Effector CD8-positive, alpha-beta T cell (primary cell): ENCODE results near the gene MRGPRF.

Experiments
- DNase-seq: peaks from one replicate; lab custom pipeline; 2025; lab: John Stamatoyannopoulos, UW

The MRGPRF gene

DNA sequence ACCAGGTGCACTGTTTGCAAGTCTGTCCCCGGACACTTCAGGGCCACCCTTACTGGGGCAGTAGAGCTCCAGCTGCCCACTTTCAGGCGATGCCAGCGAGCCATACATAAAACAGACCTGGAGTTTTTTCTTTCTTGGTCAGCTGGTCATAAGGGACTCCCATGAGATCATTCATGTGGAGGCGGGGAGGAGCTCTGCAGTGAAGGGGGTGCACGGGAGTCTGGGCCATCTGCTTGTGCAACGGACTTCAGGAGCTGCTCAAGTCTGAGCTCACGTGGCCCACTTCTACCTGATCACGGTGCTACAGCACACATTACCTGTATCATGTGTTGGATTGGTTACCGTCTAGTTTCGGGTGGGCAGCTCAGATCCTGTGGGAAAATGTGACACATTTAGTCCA is 9.2 kb upstream of the MRGPRF start:
- no peak for DNase-seq

GRCh38 chr11:69018924-69019323 is 5.9 kb upstream of the MRGPRF start:
- no peak for DNase-seq

DNA sequence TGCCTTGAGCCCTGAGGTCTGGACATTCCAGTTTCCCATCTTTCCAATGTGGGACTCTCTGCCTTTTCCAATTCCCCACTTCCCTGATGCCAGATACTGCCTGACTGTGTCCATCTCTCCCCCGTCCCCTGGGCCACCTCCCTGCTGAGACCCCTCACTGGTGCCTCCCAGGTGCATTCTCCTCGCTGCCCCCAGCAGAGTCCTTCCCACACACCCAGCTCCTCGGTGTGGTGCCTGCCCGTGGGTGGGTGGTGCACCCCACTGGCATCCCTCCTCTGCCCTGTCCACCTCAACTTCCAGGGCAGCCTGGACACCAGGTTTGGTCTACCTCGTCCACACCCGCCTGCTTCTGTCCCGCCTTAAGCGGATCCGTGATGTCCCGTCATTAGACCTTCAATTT is 4.9 kb upstream of the MRGPRF start:
- no peak for DNase-seq

DNA sequence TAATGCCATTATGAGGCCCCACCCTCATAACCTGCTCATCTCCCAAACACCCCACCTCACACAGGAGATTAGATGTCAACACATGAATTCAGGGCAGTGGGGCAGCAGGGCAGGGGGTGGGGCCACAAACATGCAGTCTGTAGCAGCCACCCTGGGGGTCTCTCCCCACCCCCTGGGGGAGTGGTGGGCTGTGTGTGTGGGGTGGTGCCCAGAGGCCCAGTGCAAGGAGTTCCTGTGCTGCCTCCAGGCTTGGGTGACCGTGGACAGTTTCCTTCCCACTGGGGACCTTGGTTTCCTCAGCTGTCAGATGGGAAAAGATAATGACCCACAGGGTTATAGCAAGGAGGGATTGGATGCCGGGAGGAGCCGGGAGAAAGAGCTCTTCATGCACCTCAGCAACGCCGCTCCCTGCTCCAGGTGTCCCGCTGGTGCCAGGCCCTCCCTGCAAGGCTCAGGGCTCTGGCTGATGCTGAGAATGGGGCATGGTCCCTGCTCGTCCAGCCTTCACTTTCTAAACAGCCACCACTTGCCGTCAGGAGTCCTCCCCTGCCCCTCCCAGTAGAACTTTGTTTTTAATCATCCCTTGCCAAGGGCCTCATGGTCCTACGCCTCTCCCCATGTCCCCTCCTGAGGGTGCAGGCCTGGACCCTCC is 2.0 kb upstream of the MRGPRF start:
- no peak for DNase-seq

GRCh38 chr11:69014084-69014851 is 1.2 kb upstream of the MRGPRF start:
- no peak for DNase-seq

DNA sequence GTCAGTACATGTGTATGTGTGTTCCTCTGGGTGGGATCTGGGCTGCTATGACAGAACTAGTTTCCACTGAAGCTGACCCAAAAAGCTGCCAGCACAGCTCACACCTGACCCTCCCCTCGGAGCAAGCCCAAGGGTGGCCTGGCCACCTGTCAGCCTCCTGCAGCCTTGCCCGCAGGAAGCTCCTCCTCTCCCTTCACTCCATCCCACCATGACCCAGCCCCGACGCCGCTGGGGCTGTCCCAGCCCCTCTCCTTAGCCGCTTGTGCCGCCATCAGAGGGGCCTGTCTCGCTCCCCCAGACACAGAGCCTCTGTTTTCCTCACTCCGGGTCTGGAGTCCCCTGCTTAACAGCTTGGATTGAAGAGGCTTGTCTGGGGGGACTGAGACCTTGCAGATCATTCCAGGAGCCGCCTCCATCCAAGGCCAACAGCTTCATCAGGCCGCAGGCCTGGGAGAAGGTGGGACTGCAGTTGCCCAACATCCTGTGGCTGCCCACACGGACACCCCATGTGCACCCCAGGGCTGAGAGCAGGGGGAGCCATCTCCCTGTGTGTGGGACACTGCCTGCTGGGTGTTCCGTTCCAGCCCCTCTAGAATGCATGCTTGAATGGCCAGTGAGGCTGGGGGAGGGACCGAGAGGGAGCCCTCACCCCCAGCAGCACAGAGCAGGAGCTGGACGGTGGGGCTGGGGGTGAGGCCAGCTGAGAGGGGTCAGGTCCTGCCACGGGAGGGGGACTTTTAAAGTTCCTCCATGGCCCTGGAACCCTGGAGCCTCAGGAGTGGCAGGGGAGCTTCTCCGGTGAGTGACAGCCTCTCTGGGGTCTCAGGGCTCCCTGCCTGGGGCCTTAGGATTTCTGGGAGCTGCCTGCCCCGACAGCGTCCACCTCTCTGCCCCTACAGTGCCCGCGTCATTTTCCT is 696 bp downstream of the MRGPRF start:
- DNase-seq = no peak

DNA sequence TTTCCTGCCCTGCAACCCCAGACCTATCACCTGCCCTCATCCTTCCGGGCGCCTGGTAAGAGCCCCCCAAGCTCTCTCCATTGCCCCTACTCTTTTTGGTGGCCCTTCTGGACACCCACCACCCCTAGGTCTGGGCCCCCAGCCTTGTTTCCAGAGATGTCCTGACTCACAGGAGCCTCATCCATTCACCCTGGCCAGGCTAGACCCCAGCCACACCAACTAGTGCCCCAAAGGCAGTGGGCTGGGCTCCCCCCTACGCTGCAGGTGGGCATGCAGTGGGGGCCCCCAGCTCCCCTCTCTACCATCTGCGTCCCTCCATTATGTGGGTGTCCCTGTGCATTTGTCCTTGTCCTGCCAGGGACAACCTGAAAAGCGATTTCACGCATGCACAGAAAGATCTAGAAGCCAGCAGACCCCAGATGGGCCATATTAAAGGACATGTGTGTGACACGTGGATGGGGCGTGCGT is 1.4 kb downstream of the MRGPRF start:
- DNase-seq = no peak

DNA sequence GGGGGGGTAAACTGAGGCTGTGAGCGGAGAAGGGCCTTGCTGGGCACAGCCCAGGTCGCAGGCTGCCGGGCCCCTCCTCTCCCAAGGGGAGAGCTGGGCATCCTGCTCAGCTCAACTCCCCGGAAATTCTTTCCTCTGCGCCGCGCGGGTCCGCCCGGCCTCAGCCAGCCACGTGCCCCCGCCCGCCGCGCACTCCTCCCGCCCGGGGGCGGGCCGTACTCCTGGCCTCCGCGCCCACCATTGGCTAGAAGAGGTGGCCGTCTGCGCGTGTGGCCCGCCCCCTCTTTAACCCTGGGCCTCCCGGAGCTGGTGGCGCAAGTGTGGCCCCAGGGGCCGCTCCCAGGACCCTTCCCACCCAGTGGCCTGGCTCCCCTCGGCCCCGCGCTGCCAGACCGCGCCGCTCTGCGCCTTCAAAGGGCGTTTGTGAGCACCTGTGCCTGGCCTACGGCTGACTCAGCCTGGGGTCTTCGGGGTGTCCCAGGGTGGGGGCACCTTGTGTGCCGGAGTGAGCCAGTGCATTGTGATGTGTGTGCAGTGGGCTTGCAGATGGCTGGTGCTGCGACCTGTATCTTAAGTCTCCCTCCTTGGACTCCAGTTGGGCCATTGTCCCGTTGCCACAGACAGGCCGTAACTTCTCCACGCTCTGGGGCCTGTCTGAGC is 2.0 kb downstream of the MRGPRF start:
- DNase-seq = no peak

GRCh38 chr11:69010361-69010891 is 2.6 kb downstream of the MRGPRF start:
- DNase-seq = no peak

DNA sequence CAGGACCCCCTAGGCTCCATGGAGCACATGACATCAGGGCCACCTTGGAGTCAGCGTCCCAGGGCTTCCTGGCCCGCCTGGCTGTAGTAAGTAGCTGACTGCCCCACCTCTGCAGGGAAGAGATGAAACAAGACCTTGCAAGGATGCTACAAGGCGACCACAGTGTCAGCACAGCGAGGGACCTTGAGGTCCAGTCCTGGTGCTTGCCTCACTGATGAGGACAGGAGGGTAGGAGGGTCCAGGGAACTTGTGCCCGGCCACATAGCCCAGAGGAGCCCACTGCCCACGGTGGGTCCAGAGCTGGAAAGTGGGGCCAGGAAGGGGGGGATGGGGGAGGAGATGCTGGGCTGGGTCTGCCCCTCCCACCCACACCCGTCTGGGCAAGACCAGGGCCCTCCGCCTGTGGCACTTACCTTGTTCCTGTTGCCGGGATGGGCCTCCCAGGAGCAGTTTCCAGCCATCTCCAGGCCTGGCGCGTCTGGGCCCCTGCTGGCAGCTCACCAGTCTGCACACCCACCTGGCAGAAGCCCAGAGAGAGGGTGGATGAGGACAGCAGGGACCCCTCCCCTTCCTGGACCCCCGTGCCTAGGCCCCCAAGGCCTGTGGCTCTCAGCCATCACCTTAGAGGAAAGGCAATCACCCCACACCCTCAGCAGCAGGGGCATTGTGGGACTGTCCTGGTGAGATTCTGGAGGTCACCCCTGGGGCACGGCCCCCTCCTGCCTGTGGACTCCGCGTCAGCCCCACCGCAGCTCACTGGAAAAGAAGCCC is 3.4 kb downstream of the MRGPRF start:
- DNase-seq = no peak

DNA sequence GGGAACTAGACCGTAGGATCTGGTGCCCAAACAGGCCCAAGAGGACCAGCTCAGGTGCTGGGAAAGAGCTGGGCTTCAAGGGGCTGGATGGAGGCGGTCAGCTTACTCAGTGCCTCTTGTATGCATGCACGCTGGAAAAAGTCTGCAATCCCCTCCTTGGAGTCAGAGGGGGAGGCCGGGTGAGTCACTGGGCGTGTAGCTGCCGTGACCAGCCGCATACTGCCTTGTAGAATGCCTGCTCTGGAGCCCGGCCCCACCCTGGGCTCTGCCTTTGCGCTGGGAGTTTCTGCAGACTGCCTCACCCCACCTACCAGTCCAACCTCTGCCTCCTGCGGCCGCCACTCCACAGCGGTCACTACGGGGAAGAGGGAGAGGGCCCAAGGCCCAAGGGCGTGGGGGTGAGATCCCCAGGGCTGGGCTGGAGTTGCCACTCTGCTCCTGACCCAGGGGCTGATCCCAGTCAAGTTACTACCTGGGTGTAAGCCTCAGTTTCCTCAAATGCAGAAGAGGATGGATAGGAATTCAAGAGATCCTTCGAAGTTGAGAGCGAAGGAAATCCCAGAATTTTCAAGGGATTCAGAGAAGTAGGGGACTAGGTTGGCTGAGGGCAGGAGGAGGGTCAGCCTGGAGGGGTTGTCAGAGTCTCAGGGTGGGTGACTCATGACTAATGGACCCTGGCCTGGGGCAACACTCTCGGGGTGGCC is 4.2 kb downstream of the MRGPRF start:
- no peak for DNase-seq

DNA sequence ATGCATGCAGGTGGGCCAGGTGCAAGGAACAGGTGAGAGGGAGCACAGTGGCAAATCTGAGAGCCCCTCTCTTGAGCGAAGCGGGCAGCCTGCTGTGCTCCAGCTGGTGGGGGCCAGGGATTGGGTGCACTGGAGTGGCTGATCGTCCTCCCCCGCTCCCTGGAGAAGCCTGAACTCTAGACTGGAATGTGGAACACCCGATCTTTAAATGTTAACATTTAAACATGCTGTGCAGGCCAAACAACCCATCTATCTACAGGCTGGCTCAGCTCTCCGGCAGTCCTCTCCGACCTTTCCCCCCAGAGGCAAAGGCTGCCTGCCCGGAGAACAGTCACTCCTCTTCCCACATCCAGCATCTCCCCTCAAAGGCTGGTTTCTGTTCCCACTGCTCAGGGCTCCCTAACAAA is 5.1 kb downstream of the MRGPRF start:
- no peak for DNase-seq

DNA sequence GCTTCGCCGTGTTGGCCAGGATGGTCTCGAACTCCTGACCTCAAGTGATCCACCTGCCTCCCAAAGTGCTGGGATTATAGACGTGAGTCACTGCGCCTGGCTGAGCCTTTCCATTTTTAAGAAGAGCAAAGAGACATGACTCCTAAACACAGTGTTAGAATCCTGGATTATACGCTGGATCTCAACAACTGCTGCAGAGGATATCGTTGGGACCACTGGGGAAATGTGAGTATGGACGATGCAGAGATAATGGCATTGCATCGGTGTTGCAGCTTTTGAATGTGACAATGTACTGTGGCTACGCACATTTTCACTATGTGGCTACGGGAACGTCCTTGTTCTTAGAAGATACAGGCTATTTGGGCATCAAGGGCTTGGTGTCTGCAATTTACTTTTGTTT is 6.2 kb downstream of the MRGPRF start:
- DNase-seq = no peak

GRCh38 chr11:69005631-69006368 is 7.2 kb downstream of the MRGPRF start:
- DNase-seq = no peak

- DNase-seq = no peak
Measured at GRCh38 chr11:69005183-69005630, 7.8 kb downstream of the MRGPRF start.

DNA sequence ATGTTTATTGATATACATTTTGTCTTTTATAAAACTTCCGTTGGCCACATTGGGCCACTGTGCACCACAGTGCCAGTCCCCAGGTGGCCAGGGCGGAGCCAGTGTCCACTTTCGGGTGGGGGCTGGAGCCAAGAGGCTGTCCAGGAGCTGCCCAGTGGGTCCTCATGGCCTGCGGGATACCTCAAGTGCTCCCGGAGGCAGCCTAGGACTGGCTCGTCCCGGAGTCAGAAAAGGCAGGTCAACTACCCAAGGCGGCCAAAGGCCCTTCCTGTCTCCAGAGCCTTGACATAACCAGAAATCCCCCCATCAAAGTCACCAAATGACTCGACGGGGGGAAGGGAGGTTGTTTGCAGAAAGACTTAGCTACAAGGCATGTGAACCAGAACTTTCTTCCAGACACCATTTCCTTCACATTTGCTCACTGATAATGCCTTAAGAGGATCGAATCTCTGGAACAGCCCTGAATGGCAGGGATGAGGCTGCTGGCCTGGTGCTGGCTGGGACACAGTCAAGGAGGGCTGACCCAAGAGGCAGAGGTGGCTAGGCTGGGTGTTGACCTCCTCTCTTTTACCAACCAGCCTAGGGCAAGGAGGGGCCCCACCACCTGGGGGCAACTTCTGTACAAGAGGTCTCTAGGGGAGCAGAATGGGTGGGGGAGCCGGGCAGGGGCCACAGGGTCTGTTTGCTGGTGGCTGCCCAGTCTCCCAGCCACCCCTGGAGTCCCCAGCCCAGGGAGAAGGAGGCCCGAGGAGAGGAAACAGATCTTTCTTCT is 8.4 kb downstream of the MRGPRF start:
- no peak for DNase-seq

- no peak for DNase-seq
Measured at GRCh38 chr11:69003866-69004367, 9.1 kb downstream of the MRGPRF start.

DNA sequence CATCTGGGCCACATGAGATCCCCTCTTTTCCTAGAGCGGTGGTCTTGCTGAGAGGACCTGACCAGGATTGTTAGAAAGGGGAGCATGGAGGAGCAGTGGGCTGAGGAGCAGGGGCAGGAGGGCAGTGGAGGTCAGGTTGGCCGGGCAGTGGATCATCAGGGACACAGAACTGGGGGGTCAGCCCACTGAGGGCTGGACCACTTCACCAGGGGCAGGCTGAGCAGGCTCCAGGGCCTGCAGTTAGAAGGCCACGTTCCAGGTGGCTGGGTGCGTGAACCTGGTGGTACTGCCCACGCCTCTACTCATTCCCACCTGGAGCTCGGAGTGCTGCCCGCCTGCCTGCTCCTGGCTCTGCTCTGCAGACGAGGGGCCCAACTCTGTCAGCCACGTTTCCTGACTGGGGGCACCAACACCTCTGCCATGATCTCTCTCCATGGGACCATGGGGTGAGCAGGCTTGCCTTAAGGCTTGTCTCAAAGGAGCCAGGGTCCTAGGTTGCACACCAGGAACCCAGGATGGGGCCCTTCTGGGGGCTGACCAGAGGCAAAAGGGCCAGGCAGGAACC is 9.7 kb downstream of the MRGPRF start:
- no peak for DNase-seq
